A549 (cell line): ENCODE measurements around the gene SLC24A1.

ENCODE experiments used
- CTCF ChIP-seq: fragments of >200 bp; sonication (Bioruptor Twin); formaldehyde crosslinking; IDR thresholded peaks from 3 replicates; pipeline ENCODE4 v1.5.1; 2016
- HDAC2 ChIP-seq: fragments of 200-600 bp; sonication (generic); IDR thresholded peaks from 2 replicates; pipeline ENCODE4 v1.6.1; 2016
- HEYL ChIP-seq: fragments of 250-450 bp; sonication (Bioruptor Pico); IDR thresholded peaks from 2 replicates; pipeline ENCODE4 v1.8.0; 2021; ENCODE audit warnings: mild to moderate bottlenecking, moderate library complexity
- KDM5A ChIP-seq: fragments of 200-600 bp; sonication (generic); IDR thresholded peaks from 2 replicates; pipeline ENCODE4 v1.6.1; 2016; ENCODE audit warnings: antibody characterized with exemption, mild to moderate bottlenecking
- RCOR1 ChIP-seq: fragments of 150-350 bp; IDR thresholded peaks from 2 replicates; pipeline ENCODE4 v1.6.1; 2014; ENCODE audit warnings: antibody characterized with exemption, low read length, low read depth
- SREBF2 ChIP-seq: fragments of 450-650 bp; IDR thresholded peaks from 2 replicates; pipeline ENCODE4 v1.6.1; 2014; ENCODE audit warnings: mild to moderate bottlenecking, moderate library complexity
- USF2 ChIP-seq: fragments of 450-650 bp; IDR thresholded peaks from 2 replicates; pipeline ENCODE4 v1.6.1; 2014; ENCODE audit warnings: antibody characterized with exemption

DNA sequence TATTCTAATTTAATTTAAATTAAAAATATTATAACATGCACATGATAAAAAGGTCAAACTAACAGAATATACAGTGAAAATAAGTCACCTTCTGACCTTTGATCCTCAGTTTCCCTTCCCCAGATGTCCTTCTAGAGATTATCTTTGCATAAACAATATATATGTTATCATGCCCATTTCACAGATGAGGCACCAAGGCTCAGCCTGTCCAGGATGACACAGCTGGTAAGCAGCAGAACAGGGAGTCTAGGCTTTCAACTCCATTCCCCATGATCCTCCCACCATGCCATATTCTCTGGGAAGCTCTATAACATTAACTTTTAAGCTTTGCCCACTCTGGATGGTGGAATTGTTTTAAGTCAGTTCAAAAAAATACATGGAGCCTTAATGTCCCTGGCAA, 1.4 kb downstream of the SLC24A1 start:
- TF ChIP-seq HDAC2 (no peak), KDM5A (no peak), RCOR1 (no peak), HEYL (CRISPR knock-in tag) (no peak), USF2 (no peak), CTCF (no peak), SREBF2 (no peak)
